Ramos (cell line): Measurements from ENCODE around the gene TSPAN3.

ENCODE experiments used
- in situ Hi-C: fragments of 300-500 bp; cut with MboI; formaldehyde crosslinking; loops from one replicate; pipeline ENCODE4 v1.14.3; 2022; ENCODE audit warnings: low sequenced_read_pairs; ENCODE audit not compliant: unreplicated experiment

TSPAN3 gene

GRCh38 chr15:77087213-77087612, 16.3 kb upstream of the TSPAN3 start:
- in situ Hi-C loops, result no loop called here

- in situ Hi-C loops, result no loop called here
Measured at GRCh38 chr15:77085297-77085696, 14.4 kb upstream of the TSPAN3 start.

- in situ Hi-C loops, result no loop called here
Measured at GRCh38 chr15:77084436-77084835, 13.5 kb upstream of the TSPAN3 start.

- in situ Hi-C loops, result no loop called here
Measured at GRCh38 chr15:77083381-77084160, 12.7 kb upstream of the TSPAN3 start.

GRCh38 chr15:77081971-77082370, 11.1 kb upstream of the TSPAN3 start:
- in situ Hi-C loops, result no loop called here

GRCh38 chr15:77076323-77076915, 5.5 kb upstream of the TSPAN3 start:
- in situ Hi-C loops, result no loop called here

- in situ Hi-C loops, result no loop called here
Measured at GRCh38 chr15:77075528-77075927, 4.6 kb upstream of the TSPAN3 start.

GRCh38 chr15:77074350-77074749, 3.4 kb upstream of the TSPAN3 start:
- in situ Hi-C loops, result no loop called here

GRCh38 chr15:77071305-77072223, 655 bp upstream of the TSPAN3 start:
- in situ Hi-C loops, result no loop called here

GRCh38 chr15:77070180-77070494, 772 bp downstream of the TSPAN3 start:
- in situ Hi-C loops, result no loop called here

- in situ Hi-C loops, result no loop called here
Measured at GRCh38 chr15:77069521-77070121, 1.3 kb downstream of the TSPAN3 start.

GRCh38 chr15:77068633-77069032, 2.3 kb downstream of the TSPAN3 start:
- in situ Hi-C loops, result no loop called here

- in situ Hi-C loops, result no loop called here
Measured at GRCh38 chr15:77067691-77068367, 3.1 kb downstream of the TSPAN3 start.

- in situ Hi-C loops, result no loop called here
Measured at GRCh38 chr15:77066971-77067690, 3.8 kb downstream of the TSPAN3 start.

- in situ Hi-C loops, result no loop called here
Measured at GRCh38 chr15:77064539-77065308, 6.2 kb downstream of the TSPAN3 start.

GRCh38 chr15:77064063-77064462, 6.8 kb downstream of the TSPAN3 start:
- in situ Hi-C loops, result no loop called here

- in situ Hi-C loops, result no loop called here
Measured at GRCh38 chr15:77063249-77063648, 7.7 kb downstream of the TSPAN3 start.

- in situ Hi-C loops, result no loop called here
Measured at GRCh38 chr15:77060546-77060945, 10.4 kb downstream of the TSPAN3 start.
